AG09319 (cell line): ENCODE measurements around the gene MCMBP.

ENCODE experiments used
- DNase-seq: peaks from one replicate; pipeline ENCODE4 v3.0.0-alpha.2; 2010; ENCODE audit warnings: low read depth; ENCODE audit errors: extremely low read depth
- CTCF ChIP-seq: IDR thresholded peaks from 2 replicates; pipeline ENCODE4 v1.5.1; 2011; ENCODE audit warnings: low read depth, mild to moderate bottlenecking, inconsistent platforms, low read length, moderate library complexity

MCMBP gene

GRCh38 chr10:119824299-119824698 lies 48.3 kb downstream of the MCMBP start:
- no peak for TF ChIP-seq CTCF
- no peak for DNase-seq

GRCh38 chr10:119821182-119821581 lies 51.5 kb downstream of the MCMBP start:
- no peak for DNase-seq
- no peak for TF ChIP-seq CTCF

GRCh38 chr10:119818889-119819270 lies 53.8 kb downstream of the MCMBP start:
- DNase-seq = no peak

GRCh38 chr10:119817991-119818888 lies 54.4 kb downstream of the MCMBP start:
- DNase-seq = no peak
- no peak for TF ChIP-seq CTCF

More at GRCh38 chr10:119818889-119819270, 53.8 kb downstream of the MCMBP start:
- TF ChIP-seq CTCF = no peak

GRCh38 chr10:119815671-119816070 lies 57.0 kb downstream of the MCMBP start:
- DNase-seq = no peak
- no peak for TF ChIP-seq CTCF

- DNase-seq = no peak
Measured at GRCh38 chr10:119812684-119813083, 60.0 kb downstream of the MCMBP start.

More at GRCh38 chr10:119812684-119813083, 60.0 kb downstream of the MCMBP start:
- TF ChIP-seq CTCF = no peak
